Breast epithelium (tissue), 3 donors: ENCODE measurements around the gene ARHGEF17.

Experiments
- POLR2A ChIP-seq: fragments of 450-650 bp; IDR thresholded peaks from one replicate; pipeline ENCODE4 v1.6.1; 2016; ENCODE audit warnings: antibody characterized with exemption, mild to moderate bottlenecking, moderate library complexity
- POLR2AphosphoS5 ChIP-seq, 3 donors: sonication (generic); formaldehyde crosslinking; IDR thresholded peaks; one replicate each; pipeline ENCODE4 v1.6.1; 2017; ENCODE audit warnings: antibody characterized with exemption in 3 of 3
- TF ChIP-seq, protein P1 (sequence below), 3 donors: fragments of 450-650 bp; IDR thresholded peaks; one replicate each; pipeline ENCODE4 v1.5.1; 2016 to 2017; ENCODE audit warnings: antibody characterized with exemption in 3 of 3, mild to moderate bottlenecking in 3 of 3, moderate library complexity in 3 of 3

DNA sequence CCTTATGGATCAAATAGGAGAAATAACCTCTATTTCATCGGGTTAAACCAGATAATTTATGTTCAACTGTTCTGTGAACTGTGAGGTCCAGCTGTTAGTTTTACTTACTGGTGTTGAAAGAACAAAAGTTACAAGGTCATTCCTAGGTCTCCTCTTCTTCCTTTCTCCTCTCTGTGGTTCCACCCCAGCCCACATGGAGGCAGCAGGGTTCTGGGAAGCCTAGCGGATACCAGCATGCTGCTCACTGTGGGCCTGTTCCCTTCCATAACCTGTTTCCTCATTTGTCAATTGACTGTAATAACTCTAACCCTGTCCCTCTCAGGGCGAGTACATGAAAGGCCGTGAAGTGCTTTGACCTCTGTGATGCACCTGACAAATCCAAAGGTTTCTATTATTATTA lies 96.0 kb downstream of the ARHGEF17 start:
- TF ChIP-seq, protein P1, sequence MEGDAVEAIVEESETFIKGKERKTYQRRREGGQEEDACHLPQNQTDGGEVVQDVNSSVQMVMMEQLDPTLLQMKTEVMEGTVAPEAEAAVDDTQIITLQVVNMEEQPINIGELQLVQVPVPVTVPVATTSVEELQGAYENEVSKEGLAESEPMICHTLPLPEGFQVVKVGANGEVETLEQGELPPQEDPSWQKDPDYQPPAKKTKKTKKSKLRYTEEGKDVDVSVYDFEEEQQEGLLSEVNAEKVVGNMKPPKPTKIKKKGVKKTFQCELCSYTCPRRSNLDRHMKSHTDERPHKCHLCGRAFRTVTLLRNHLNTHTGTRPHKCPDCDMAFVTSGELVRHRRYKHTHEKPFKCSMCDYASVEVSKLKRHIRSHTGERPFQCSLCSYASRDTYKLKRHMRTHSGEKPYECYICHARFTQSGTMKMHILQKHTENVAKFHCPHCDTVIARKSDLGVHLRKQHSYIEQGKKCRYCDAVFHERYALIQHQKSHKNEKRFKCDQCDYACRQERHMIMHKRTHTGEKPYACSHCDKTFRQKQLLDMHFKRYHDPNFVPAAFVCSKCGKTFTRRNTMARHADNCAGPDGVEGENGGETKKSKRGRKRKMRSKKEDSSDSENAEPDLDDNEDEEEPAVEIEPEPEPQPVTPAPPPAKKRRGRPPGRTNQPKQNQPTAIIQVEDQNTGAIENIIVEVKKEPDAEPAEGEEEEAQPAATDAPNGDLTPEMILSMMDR (IDR thresholded peaks at IDR 0.05) = peak; percentile 7 to 75 (median 64)
- no peak for TF ChIP-seq POLR2A
- TF ChIP-seq POLR2AphosphoS5 (IDR thresholded peaks at IDR 0.05) = peak in 1 of 3 donors; percentile 27
